Omental fat pad (tissue), 4 donors: ENCODE measurements around the gene KIAA0753. TPM values are rescaled to one million over a fixed set of nuclear protein-coding genes. Genes with fewer than 3 reads are reported as not detected.
"Not testable (repeated sequence)": the region's sequence is repeated elsewhere in the genome, so short reads cannot be mapped to it uniquely, and the experiment has no call there.

Experiments used
- ATAC-seq: fragments of 150-250 bp; one replicate; pipeline ENCODE4 v1.9.1; 2016; ENCODE audit warnings: mild to moderate bottlenecking, moderate library complexity; ENCODE audit not compliant: low FRiP score
- DNase-seq: peaks from one replicate; pipeline ENCODE4 v3.0.0-alpha.2; 2019; ENCODE audit warnings: low spot score
- total RNA-seq, 4 donors: library from RNA; depleted of rRNA; stranded (reverse); fragments of >200 nt; gene quantifications; one replicate each; pipeline ENCODE4 v1.1.0, GENCODE V29; 2016
- TF ChIP-seq, protein P1 (sequence below), 3 donors: fragments of 450-650 bp; IDR thresholded peaks; one replicate each; pipeline ENCODE4 v1.5.1; 2016 to 2017; ENCODE audit warnings: antibody characterized with exemption in 3 of 3, mild to moderate bottlenecking in 3 of 3, moderate library complexity in 2 of 3

Gene KIAA0753
- total RNA-seq, 4 donors from 2014 or later = 9.5 to 11.8 (median 11.1) TPM

DNA sequence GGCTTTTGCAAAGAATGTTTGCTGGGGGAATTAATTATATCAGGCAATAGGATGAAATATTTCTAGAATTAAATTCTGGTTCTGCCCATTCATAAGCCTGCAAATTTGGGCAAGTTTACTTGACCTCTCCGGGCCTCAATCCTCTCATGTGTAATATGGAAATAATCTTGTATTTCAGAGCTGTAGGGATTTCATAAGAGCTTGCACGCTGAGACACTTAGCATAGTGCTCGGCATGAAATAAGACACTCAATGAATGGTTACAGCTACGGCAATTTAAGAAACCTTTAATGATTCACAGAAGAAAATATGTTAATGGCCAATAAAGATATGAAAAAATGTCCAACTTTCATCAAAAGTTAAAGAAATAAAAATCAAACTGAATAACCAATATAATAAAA, 43.6 kb downstream of the KIAA0753 start:
- DNase-seq = no peak
- no peak for ATAC-seq
- TF ChIP-seq, protein P1, sequence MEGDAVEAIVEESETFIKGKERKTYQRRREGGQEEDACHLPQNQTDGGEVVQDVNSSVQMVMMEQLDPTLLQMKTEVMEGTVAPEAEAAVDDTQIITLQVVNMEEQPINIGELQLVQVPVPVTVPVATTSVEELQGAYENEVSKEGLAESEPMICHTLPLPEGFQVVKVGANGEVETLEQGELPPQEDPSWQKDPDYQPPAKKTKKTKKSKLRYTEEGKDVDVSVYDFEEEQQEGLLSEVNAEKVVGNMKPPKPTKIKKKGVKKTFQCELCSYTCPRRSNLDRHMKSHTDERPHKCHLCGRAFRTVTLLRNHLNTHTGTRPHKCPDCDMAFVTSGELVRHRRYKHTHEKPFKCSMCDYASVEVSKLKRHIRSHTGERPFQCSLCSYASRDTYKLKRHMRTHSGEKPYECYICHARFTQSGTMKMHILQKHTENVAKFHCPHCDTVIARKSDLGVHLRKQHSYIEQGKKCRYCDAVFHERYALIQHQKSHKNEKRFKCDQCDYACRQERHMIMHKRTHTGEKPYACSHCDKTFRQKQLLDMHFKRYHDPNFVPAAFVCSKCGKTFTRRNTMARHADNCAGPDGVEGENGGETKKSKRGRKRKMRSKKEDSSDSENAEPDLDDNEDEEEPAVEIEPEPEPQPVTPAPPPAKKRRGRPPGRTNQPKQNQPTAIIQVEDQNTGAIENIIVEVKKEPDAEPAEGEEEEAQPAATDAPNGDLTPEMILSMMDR (IDR thresholded peaks at IDR 0.05) = no peak

DNA sequence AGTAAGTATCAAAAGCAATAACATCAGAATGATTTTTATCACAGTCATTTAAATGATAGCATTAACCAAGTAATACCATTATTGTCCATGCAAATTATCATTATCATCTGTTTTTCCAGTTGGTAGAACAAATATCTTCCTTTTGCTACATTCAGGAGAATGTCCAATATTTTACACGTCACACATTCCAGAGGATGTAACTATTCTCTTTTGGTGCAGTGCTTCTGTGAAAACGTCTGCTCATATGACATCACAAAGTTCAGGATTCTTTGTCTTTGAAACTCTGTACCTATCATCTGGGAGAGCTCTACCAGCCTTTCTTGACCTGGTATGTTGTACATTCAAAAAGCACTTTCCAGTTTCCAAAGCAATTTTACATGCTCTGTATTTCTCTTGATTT, 44.0 kb downstream of the KIAA0753 start:
- DNase-seq (no peak), ATAC-seq (no peak)
- TF ChIP-seq, protein P1 (IDR thresholded peaks at IDR 0.05) = no peak

DNA sequence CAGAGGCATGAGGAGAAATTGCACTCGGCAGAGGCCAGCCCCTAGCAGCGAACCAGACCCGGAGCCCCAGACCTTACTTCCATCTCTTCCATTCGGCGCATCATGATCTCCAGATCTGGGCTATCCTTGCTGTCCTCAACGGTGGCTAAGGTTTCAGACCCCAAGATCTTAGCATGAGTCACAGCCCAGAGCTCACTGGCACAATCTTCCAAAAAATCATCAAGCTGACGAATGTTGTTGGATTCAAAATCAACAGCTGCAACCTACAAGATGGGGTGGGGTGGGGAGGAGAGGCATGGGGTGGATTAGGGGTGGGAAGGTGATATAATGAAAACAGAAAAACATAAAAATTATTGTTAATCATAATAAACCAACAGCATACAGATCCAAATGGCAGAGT, 44.4 kb downstream of the KIAA0753 start:
- DNase-seq (no peak), ATAC-seq (no peak)
- TF ChIP-seq, protein P1 (IDR thresholded peaks at IDR 0.05) = no peak

DNA sequence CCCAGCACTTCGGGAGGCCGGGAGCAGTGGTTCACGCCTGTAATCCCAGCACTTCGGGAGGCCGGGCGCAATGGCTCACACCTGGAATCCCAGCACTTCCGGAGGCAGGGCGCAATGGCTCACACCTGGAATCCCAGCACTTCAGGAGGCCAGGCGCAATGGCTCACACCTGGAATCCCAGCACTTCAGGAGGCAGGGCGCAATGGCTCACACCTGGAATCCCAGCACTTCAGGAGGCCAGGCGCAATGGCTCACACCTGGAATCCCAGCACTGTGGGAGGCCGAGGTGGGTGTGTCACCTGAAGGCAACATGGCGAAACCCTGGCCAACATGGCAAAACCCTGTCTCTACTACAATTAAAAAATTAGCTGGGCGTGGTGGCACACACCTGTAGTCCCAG, 47.1 kb downstream of the KIAA0753 start:
- not testable (repeated sequence) for ATAC-seq

DNA sequence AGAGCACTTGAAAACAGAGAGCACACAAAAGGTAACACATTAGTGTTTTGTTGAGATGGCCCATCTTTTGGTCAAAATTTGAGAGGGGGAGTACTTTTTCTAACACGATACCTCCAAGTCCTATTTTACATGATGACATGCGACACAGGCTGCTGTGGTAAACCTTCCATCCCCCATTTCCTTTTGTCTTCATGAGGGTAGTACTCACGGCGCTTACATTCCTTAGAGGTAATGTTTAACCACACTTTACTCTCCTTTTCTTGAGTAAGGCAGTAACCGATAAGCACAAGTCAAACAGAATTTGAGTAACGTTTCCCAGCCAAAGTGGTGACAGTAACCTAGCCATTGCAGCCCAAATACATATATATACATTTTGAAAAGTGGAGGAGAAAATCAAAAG, 48.3 kb downstream of the KIAA0753 start:
- ATAC-seq (no peak), DNase-seq (no peak)

More for the DNA sequence above, 47.1 kb downstream of the KIAA0753 start:
- not testable (repeated sequence) for DNase-seq

DNA sequence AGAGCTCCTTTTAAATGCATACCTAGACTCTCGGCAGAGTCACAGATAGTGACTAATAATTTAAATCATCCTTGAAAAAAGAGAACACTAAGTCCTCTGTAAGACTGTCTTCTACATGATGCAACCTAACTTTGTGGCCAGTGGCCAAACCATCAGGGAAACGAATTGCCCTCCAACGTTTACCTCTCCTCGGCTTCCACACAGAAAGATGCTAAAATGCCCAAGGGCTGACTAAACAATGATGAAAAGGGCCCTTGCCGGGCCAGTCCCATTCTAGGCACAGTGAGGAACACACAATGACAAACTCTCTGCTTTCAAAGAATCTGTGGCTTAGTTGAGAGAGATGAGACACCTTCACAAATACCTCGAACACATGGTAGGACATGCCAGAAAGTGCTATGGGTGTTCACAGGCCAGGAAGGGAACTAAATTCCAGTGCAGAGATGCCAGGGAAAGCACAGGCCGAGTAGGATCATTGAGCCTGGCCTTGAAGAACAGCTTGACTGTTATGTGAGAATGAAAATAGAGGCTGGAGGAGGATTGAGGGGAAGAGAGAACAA, 48.8 kb downstream of the KIAA0753 start:
- ATAC-seq (no peak), DNase-seq (no peak)
- TF ChIP-seq, protein P1 (IDR thresholded peaks at IDR 0.05) = no peak

More for the DNA sequence above, 48.3 kb downstream of the KIAA0753 start:
- TF ChIP-seq, protein P1 (IDR thresholded peaks at IDR 0.05) = no peak

DNA sequence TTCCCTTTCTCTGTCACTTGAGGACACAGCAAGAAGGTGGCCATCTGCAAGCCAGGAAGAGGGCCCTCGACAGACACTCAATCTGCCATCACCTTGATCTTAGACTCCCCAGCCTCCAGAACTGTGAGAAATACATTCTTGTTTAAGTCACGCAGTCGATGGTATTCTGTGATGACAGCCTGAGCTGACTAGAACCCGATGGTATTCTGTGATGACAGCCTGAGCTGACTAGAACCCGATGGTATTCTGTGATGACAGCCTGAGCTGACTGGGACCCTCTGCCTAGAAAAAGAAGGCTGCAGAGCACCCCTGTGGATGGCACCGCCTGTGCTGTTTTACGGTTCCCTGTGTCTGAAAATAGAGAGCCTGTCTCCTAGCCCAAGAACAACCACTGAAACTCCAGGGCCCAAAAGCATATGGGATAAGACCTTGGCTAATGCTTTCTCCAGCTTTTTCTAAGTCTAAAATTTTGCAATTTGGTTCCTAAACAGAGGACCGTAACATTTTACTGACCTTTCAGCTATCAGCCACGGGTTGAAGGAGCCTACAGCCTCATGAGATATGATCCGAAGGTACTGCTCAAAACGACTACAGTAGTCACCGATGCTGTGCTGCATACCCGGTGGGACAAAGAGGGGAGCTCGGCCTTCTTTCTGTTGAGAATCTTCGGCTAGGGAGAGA, 51.1 kb downstream of the KIAA0753 start:
- ATAC-seq = no peak
- TF ChIP-seq, protein P1 (IDR thresholded peaks at IDR 0.05) = no peak
- DNase-seq = no peak
